Measurements from ENCODE around the gene SPTBN1. TPM values are rescaled to one million over a fixed set of nuclear protein-coding genes. Genes with fewer than 3 reads are reported as not detected.

SPTBN1 gene
- total RNA-seq, 2 donors from 2014 or later: 415 to 524 TPM

DNA sequence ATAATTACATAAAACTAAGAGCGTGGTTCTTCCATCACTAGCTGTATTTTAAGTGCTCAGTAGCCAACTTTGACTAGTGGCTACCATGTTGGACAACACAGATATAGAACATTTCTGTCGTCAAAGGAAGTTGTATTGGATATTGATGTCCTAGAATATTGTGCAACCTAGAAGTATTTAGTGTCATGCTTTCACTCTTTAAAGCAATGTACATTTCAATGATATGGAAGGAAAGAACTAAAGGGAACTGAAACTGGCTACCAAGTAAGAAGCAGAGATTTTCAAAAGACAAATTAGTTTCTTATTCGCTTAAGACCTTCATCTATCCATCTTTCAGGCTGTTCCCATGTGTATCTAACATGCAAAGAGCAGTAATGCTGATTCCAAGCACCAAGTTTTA lies 182.0 kb downstream of the SPTBN1 start:
- no peak overlapping the region for H3K27ac ChIP-seq

DNA sequence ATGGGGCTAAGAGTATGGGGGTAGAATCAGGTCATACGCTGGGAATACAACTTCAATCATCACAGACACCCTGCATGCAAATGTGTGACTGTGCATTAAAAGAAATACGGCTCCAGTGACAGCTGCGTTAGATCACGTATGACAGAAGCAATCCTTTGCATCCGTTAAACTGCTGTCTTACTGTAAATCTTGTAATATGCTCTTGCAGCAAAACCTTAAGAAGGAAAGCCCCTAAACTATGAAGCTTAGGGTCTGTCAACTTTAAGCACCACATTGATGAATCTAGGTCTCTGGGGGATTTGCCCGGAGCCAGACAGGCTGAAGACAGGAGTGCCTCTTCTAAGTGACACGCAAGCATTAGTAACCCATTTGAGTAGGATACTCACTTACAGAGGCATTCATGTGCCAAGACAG lies 182.7 kb downstream of the SPTBN1 start:
- peaks cover 7 to 66% of the 10 kb centered on the region in 2 donors for H3K4me1 ChIP-seq (ENCODE audit: control insufficient read depth in 1 of 2, low read depth in 2 of 2)
- peaks cover 11% of the 10 kb centered on the region for H3K36me3 ChIP-seq
- H3K27me3 ChIP-seq (replicated peaks; ENCODE audit: insufficient read depth): no peaks in the 10 kb centered on the region
- no peak overlapping the region for H3K27ac ChIP-seq
- TF ChIP-seq, protein P1, sequence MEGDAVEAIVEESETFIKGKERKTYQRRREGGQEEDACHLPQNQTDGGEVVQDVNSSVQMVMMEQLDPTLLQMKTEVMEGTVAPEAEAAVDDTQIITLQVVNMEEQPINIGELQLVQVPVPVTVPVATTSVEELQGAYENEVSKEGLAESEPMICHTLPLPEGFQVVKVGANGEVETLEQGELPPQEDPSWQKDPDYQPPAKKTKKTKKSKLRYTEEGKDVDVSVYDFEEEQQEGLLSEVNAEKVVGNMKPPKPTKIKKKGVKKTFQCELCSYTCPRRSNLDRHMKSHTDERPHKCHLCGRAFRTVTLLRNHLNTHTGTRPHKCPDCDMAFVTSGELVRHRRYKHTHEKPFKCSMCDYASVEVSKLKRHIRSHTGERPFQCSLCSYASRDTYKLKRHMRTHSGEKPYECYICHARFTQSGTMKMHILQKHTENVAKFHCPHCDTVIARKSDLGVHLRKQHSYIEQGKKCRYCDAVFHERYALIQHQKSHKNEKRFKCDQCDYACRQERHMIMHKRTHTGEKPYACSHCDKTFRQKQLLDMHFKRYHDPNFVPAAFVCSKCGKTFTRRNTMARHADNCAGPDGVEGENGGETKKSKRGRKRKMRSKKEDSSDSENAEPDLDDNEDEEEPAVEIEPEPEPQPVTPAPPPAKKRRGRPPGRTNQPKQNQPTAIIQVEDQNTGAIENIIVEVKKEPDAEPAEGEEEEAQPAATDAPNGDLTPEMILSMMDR (IDR thresholded peaks at IDR 0.05): no peak
- DNase-seq (ENCODE audit: low spot score): no peak
- no peaks in the 10 kb centered on the region for H3K9me3 ChIP-seq
- no peak for ATAC-seq (ENCODE audit: insufficient number of reproducible peaks, low FRiP score, low read depth)
- no peak overlapping the region for H3K4me3 ChIP-seq

More for the DNA sequence above, 182.0 kb downstream of the SPTBN1 start:
- TF ChIP-seq, protein P1 (IDR thresholded peaks at IDR 0.05): no peak
- H3K27me3 ChIP-seq (replicated peaks; ENCODE audit: insufficient read depth): no peaks in the 10 kb centered on the region
- no peak overlapping the region for H3K4me3 ChIP-seq
- H3K36me3 ChIP-seq: peaks cover 11% of the 10 kb centered on the region
- no peaks in the 10 kb centered on the region for H3K9me3 ChIP-seq
- DNase-seq (ENCODE audit: low spot score) (no peak), ATAC-seq (ENCODE audit: insufficient number of reproducible peaks, low FRiP score, low read depth) (no peak)
- peaks cover 7 to 66% of the 10 kb centered on the region in 2 donors for H3K4me1 ChIP-seq (ENCODE audit: control insufficient read depth in 1 of 2, low read depth in 2 of 2)

DNA sequence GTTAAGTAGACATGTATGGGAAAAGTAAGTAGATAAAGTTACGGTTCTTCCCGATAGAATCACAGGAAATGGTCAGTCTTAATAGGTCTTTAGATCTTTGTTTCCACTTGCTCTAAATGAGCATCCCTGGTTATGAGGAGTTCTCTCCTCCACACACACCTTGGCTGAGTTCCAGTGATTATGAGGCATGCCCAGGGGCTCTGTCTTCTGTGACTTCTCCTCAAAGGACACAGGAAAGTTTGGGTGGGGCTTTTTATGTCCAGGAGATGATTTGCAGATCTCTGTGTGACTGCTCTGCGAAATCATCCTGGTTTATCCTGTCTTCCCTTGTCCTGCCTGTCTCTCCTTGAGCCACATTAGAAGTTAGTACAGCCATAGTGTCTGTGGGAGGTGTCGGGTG lies 183.5 kb downstream of the SPTBN1 start:
- Histone ChIP-seq H3K27ac (no peak overlapping the region), H3K4me1 (ENCODE audit: control insufficient read depth in 1 of 2, low read depth in 2 of 2) (peaks cover 7 to 59% of the 10 kb centered on the region in 2 donors), H3K4me3 (no peak overlapping the region), H3K9me3 (no peaks in the 10 kb centered on the region), H3K27me3 (replicated peaks; ENCODE audit: insufficient read depth) (no peaks in the 10 kb centered on the region), H3K36me3 (peaks cover 17% of the 10 kb centered on the region)
- TF ChIP-seq, protein P1 (IDR thresholded peaks at IDR 0.05): no peak
- no peak for DNase-seq (ENCODE audit: low spot score)
- ATAC-seq (ENCODE audit: insufficient number of reproducible peaks, low FRiP score, low read depth): no peak

DNA sequence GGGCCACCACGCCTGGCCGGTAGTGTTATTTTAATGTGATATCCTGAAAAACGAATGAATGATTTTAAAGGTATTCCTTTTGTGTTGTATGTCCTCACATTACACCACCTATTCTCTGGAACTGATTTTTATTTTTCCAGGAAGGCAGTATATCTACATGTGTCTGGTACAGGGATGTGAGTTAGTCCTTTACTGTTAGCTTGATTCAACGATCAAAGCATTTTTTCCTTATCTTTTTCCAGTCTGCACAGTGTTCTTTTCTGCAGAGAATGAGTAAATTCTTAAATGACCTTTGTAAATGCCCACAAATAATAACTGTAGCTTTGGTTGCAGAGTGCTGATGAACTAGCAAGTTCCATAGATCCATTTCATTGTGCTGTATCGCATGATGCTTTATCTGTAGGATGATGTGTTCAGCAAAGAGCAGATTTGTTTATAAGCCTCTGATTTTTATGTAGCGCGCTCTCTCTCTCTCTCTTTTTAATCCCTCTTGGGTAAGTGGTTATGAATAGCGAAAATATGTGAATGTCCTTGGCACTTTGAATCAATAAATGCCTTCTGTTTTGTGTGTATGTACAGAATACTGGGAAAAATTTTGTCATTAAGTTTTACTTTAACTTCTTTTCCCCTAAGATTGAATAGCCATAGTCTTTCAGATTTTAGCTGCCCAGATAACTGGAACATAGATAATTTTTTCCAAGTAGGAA lies 184.9 kb downstream of the SPTBN1 start:
- ATAC-seq (ENCODE audit: insufficient number of reproducible peaks, low FRiP score, low read depth): no peak
- TF ChIP-seq, protein P1 (IDR thresholded peaks at IDR 0.05): no peak
- Histone ChIP-seq H3K9me3 (no peaks in the 10 kb centered on the region), H3K36me3 (peaks cover 31% of the 10 kb centered on the region), H3K4me3 (no peak overlapping the region), H3K27ac (peak overlapping the region in 1 of 2 donors; percentile 18), H3K27me3 (replicated peaks; ENCODE audit: insufficient read depth) (no peaks in the 10 kb centered on the region), H3K4me1 (ENCODE audit: control insufficient read depth in 1 of 2, low read depth in 2 of 2) (peaks cover 7 to 47% of the 10 kb centered on the region in 2 donors)
- no peak for DNase-seq (ENCODE audit: low spot score)

DNA sequence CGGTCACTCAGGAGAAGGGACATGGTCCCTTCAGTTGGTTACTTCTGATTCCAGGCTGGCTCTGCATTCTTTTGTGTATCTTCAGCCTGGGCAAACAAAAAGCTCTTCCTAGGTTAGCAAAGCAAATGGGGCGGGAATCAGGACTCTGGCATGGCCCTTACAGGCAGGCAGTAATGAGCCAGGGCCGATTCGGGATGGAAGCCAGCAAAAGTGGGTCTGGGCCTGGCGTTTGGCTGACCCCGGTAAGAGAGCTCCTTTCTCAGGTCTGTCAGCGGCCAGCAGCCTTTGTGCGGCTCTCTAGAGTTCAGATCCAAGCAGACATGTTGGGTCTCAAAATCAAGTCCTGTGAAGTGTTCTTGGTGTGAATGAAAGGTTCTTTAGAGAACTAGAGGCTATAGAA lies 185.9 kb downstream of the SPTBN1 start:
- TF ChIP-seq, protein P1 (IDR thresholded peaks at IDR 0.05): no peak
- DNase-seq (ENCODE audit: low spot score): no peak
- no peaks in the 10 kb centered on the region for H3K9me3 ChIP-seq
- H3K27me3 ChIP-seq (replicated peaks; ENCODE audit: insufficient read depth): no peaks in the 10 kb centered on the region
- peaks cover 0 to 37% of the 10 kb centered on the region in 2 donors for H3K4me1 ChIP-seq (ENCODE audit: control insufficient read depth in 1 of 2, low read depth in 2 of 2)
- no peak for ATAC-seq (ENCODE audit: insufficient number of reproducible peaks, low FRiP score, low read depth)
- H3K36me3 ChIP-seq: peaks cover 41% of the 10 kb centered on the region
- no peak overlapping the region for H3K4me3 ChIP-seq
- peak overlapping the region in 1 of 2 donors; percentile 44 for H3K27ac ChIP-seq
